Gastroesophageal sphincter (tissue), 4 donors: ENCODE data around the gene PWP1. TPM values are rescaled to one million over a fixed set of nuclear protein-coding genes. Genes with fewer than 3 reads are reported as not detected.

Experiments used
- ATAC-seq: fragments of 150-250 bp; one replicate; pipeline ENCODE4 v1.9.1; 2016; ENCODE audit warnings: mild to moderate bottlenecking, moderate library complexity
- H3K27ac ChIP-seq, 4 donors: fragments of 200-600 bp; sonication (generic) in 3 of 4; 1 replicate in 3 of 4; 2 replicates in 1 of 4; pipeline ENCODE4 v1.5.1; 2016 to 2019
- H3K27me3 ChIP-seq: fragments of 200-600 bp; sonication (generic); one replicate; pipeline ENCODE4 v1.5.1; 2019
- H3K36me3 ChIP-seq, 2 donors: fragments of 200-600 bp; sonication (generic); one replicate each; pipeline ENCODE4 v1.5.1; 2019; ENCODE audit warnings: control low read depth in 1 of 2
- H3K4me1 ChIP-seq, 3 donors: fragments of 200-600 bp; sonication (generic); 1 replicate in 2 of 3; 2 replicates in 1 of 3; pipeline ENCODE4 v1.5.1; 2016 to 2019; ENCODE audit warnings: control low read depth in 2 of 3
- H3K4me3 ChIP-seq, 2 donors: fragments of 200-600 bp; sonication (generic); one replicate each; pipeline ENCODE4 v1.5.1; 2019; ENCODE audit warnings: mild to moderate bottlenecking in 1 of 2, moderate library complexity in 1 of 2
- H3K9me3 ChIP-seq, 3 donors: fragments of 200-600 bp; sonication (generic); one replicate each; pipeline ENCODE4 v1.5.1; 2017 to 2019; ENCODE audit warnings: control low read depth in 2 of 3
- EP300 ChIP-seq: sonication (generic); formaldehyde crosslinking; IDR thresholded peaks from one replicate; pipeline ENCODE4 v1.6.1; 2017; ENCODE audit warnings: antibody characterized with exemption, mild to moderate bottlenecking
- POLR2A ChIP-seq, 2 donors: fragments of 450-650 bp; IDR thresholded peaks; one replicate each; pipeline ENCODE4 v1.6.1; 2017; ENCODE audit warnings: antibody characterized with exemption in 2 of 2, mild to moderate bottlenecking in 2 of 2, moderate library complexity in 1 of 2
- POLR2AphosphoS5 ChIP-seq: sonication (generic); formaldehyde crosslinking; IDR thresholded peaks from one replicate; pipeline ENCODE4 v1.6.1; 2017; ENCODE audit warnings: antibody characterized with exemption
- WGBS, 2 donors: methylation state at CpG; one replicate each; pipeline ENCODE4 v1.1.5; 2018; ENCODE audit warnings: low coverage in 1 of 2; 5-methylcytosine and 5-hydroxymethylcytosine counted together
- total RNA-seq, 4 donors: library from RNA; depleted of rRNA; stranded (reverse); fragments of >200 nt; gene quantifications; one replicate each; pipeline ENCODE4 v1.1.0, GENCODE V29; 2016
- TF ChIP-seq, protein P1 (sequence below), 4 experiments: fragments of 200-600 bp in 2 of 4; fragments of 450-650 bp in 2 of 4; sonication (generic) in 1 of 4; IDR thresholded peaks; one replicate each; pipeline ENCODE4 v1.5.1; 2017 to 2019; ENCODE audit warnings: antibody characterized with exemption in 4 of 4, mild to moderate bottlenecking in 2 of 4, moderate library complexity in 2 of 4

Gene PWP1
- 100 to 1,000 TPM in 1 of 4 donors, 10 to 100 TPM in 3; 48.6 to 117 (median 60.7) TPM for total RNA-seq

DNA sequence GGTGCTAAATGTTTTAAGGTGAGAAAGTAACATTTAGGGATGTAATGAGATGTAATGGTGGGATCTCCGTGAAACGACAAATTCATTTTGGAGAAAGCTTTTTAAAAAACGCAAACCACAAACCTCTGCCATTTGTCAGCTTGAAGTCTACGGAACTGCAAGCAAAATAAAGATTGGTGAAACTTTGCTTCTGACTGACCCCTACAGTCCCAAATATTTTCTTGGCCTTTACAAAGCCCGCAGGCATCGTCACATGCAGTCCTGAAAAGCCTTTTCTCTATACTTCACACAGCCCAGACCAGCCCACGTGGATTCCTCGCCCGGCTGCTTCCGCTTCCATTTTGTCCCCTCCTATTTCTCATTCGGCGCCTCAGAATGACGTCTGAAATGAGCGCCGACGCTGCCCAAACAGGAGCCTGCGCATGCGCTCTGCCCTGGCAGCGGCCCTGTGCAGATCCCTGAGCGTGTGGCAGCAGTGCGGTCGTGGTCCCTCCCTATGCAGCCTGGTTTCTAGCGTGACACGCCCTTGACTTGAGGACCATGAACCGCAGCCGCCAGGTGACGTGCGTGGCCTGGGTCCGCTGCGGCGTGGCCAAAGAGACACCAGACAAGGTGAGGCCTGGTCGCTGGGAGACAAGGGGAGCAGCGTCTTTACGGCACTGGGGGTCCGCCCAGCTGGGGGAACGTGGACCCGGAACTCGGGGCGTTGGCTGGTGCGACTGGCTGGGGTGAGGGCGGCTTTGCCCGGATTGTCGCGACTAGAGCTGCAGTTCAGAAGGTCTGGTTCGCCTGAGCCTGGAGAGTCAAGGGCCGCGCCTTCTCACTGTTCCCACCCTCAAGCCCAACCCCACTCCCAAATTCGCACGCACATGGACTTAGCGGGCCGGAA lies at the start of gene PWP1:
Gene PWP1, plus strand, starts transcription at position 440 of the 889 bp plus-strand sequence. Its CDS starts 101 bp downstream, at position 541.
- Histone ChIP-seq H3K4me1 (peaks cover 0 to 25% (median 9%) of the 10 kb centered on the region in 3 donors), H3K9me3 (no peaks in the 10 kb centered on the region), H3K27me3 (peaks cover 9% of the 10 kb centered on the region), H3K4me3 (peak within 1 kb of the TSS; percentile 83 to 86), H3K27ac (peak within 1 kb of the TSS; percentile 6 to 83 (median 80)), H3K36me3 (peaks cover 4 to 23% of the 10 kb centered on the region in 2 donors)
- WGBS, 2 donors, result 0 to 2% methylated on average over 9 of the region's 51 CpGs
- peak; percentile 95 for ATAC-seq
- TF ChIP-seq POLR2AphosphoS5 (peak; percentile 89), POLR2A (IDR thresholded peaks at IDR 0.05) (peak; percentile 59 to 71)
- TF ChIP-seq, protein P1, sequence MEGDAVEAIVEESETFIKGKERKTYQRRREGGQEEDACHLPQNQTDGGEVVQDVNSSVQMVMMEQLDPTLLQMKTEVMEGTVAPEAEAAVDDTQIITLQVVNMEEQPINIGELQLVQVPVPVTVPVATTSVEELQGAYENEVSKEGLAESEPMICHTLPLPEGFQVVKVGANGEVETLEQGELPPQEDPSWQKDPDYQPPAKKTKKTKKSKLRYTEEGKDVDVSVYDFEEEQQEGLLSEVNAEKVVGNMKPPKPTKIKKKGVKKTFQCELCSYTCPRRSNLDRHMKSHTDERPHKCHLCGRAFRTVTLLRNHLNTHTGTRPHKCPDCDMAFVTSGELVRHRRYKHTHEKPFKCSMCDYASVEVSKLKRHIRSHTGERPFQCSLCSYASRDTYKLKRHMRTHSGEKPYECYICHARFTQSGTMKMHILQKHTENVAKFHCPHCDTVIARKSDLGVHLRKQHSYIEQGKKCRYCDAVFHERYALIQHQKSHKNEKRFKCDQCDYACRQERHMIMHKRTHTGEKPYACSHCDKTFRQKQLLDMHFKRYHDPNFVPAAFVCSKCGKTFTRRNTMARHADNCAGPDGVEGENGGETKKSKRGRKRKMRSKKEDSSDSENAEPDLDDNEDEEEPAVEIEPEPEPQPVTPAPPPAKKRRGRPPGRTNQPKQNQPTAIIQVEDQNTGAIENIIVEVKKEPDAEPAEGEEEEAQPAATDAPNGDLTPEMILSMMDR (IDR thresholded peaks at IDR 0.05), result no peak

DNA sequence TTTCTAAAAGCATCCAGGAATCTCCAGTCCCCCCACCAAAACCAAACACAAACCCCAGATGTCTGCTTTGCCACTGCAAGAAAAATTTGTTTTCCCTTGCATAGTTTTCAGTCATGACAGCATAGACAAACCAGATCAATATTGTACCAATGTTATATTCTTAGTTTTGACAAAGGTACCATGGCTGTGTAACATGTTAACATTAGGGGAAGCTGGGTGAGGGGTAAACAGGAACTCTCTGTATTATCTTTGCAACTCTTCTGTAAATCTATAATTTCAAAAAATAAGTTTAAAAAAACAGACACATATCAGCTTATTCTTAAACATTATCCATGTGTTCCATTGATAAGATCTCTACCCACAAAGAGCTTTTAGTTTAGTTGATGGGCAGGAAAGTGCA lies 44.4 kb upstream of the PWP1 start:
- TF ChIP-seq EP300 (no peak), POLR2A (IDR thresholded peaks at IDR 0.05) (no peak), POLR2AphosphoS5 (no peak)
- TF ChIP-seq, protein P1 (IDR thresholded peaks at IDR 0.05), result no peak
- no peak for ATAC-seq

DNA sequence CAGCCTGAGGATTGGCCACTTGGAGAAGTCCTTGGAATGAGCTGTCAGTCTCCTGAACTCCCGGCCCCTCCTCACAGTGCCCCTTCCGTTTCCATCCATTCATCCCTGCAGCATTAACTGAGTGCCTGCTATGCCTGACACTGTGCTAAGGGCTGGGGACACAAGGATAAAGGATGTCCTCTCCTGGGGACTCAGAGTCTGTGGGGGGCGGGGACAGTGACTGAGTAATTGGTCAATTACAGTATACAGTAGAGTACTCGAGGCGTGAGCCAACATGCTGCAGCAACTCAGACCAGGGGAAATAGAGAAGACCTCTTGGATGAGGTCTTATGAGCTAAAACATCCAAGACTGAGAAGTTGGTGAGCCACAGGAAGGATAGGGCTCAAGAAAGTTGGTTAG lies 43.4 kb upstream of the PWP1 start:
- no peak for ATAC-seq
- H3K36me3 ChIP-seq, result no peaks in the 10 kb centered on the region
- WGBS, 2 donors, result 87 to 100% methylated on average over 2 to 3 of the region's 5 CpGs
- H3K4me1 ChIP-seq, result no peaks in the 10 kb centered on the region
- no peak overlapping the region for H3K4me3 ChIP-seq
- H3K27me3 ChIP-seq, result peaks cover 44% of the 10 kb centered on the region
- H3K9me3 ChIP-seq, result no peaks in the 10 kb centered on the region
- TF ChIP-seq EP300, result no peak
- no peak for TF ChIP-seq POLR2AphosphoS5
- no peak for TF ChIP-seq POLR2A (IDR thresholded peaks at IDR 0.05)
- TF ChIP-seq, protein P1 (IDR thresholded peaks at IDR 0.05), result no peak
- no peak overlapping the region for H3K27ac ChIP-seq

More for the DNA sequence above, 44.4 kb upstream of the PWP1 start:
- H3K4me1 ChIP-seq, result no peaks in the 10 kb centered on the region
- no peaks in the 10 kb centered on the region for H3K36me3 ChIP-seq
- H3K4me3 ChIP-seq, result no peak overlapping the region
- H3K27ac ChIP-seq, result no peak overlapping the region
- H3K9me3 ChIP-seq, result no peaks in the 10 kb centered on the region
- peaks cover 44% of the 10 kb centered on the region for H3K27me3 ChIP-seq

DNA sequence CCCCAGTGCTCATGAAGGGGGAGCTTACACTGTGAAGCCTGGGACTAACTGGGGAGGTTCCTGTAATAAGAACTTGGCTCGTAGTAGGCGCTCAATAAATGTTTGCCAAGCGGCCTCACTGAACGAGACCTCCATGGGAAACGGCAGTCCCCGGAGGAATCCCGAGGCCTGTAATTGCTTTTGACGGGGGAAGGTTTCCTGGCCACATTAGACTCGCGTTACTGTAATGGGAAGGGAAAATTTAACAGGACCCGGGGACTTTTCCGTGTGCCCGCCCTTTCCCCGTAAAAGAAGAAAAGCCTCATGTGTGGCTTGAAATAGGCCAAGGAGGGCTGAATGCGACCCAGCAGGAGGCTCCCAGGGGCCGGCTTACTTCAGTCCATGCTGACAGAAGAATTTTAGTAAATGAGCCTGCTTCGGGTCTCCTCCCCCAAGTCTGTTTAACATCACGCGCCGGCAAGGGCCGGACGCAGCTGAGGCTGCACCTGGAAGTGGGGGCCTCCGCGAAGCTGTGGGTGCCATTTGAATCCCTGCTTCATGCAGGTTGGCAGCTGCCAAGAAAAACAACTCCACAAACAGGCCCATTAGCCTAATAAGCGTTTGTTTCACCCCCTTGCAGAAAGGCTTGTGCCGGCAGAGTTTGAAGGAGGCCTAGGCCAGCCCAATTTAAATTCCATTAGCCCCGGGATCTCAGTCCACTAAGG lies 39.8 kb upstream of the PWP1 start:
- Histone ChIP-seq H3K4me1 (no peaks in the 10 kb centered on the region), H3K9me3 (no peaks in the 10 kb centered on the region), H3K36me3 (no peaks in the 10 kb centered on the region), H3K27ac (no peak overlapping the region), H3K4me3 (no peak overlapping the region), H3K27me3 (peaks cover 27% of the 10 kb centered on the region)
- ATAC-seq, result no peak
- no peak for TF ChIP-seq POLR2A (IDR thresholded peaks at IDR 0.05)
- no peak for TF ChIP-seq EP300
- TF ChIP-seq, protein P1 (IDR thresholded peaks at IDR 0.05), result no peak
- no peak for TF ChIP-seq POLR2AphosphoS5
- 18 to 34% methylated on average over 7 to 13 of the region's 27 CpGs for WGBS, 2 donors
